Measurements from ENCODE around the gene BRD7. TPM values are rescaled to one million over a fixed set of nuclear protein-coding genes. Genes with fewer than 3 reads are reported as not detected.
A peak's percentile ranks its signal among the peaks of the same experiment; 100 is the strongest.

The BRD7 gene
- total RNA-seq, 1 donor from 2014 or later = 33.2 TPM

DNA sequence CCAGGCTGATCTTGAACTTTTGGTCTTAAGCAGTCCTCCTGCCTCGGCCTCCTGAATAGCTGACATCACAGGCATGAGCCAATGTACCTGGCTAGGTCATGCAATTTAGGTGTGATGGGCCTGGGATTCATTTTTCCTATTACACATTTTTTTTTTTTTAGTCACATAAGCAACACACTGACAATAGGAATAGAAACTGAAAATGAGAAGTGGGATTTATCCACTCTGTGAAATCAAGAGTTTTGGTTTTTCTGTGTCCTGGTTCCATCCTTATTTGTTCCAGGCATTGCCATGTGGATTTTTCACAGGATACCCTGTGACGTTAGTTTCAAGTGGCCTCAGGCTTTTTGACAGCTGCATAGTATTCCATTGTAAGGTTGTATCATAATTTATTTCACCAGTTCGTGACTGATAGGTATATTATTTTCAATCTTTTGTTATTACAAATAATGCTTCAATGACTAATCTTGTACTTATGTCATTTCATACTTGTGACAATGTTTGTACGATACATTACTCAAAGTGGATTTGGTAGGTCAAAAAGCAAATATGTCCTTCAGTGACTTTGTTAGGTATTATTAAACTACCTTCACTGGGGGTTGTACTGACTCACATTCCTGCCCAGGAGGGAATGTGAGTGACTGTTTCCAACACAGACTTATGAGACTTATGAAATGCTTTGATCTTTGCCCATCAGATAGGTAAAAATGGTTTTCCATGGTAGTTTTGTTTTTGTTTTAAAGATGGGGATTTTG, 91.8 kb downstream of the BRD7 start:
- Histone ChIP-seq H3K27me3 (ENCODE audit: control insufficient read depth, insufficient read depth, low read length) (no peaks in the 10 kb centered on the region), H3K36me3 (ENCODE audit: control insufficient read depth, insufficient read depth, low read length) (peaks cover 3% of the 10 kb centered on the region), H3K4me3 (ENCODE audit: low read depth, low read length) (no peak overlapping the region)
- DNase-seq (ENCODE audit: low read depth) (peak; percentile 20), FAIRE-seq (no peak)
- TF ChIP-seq, protein P1, sequence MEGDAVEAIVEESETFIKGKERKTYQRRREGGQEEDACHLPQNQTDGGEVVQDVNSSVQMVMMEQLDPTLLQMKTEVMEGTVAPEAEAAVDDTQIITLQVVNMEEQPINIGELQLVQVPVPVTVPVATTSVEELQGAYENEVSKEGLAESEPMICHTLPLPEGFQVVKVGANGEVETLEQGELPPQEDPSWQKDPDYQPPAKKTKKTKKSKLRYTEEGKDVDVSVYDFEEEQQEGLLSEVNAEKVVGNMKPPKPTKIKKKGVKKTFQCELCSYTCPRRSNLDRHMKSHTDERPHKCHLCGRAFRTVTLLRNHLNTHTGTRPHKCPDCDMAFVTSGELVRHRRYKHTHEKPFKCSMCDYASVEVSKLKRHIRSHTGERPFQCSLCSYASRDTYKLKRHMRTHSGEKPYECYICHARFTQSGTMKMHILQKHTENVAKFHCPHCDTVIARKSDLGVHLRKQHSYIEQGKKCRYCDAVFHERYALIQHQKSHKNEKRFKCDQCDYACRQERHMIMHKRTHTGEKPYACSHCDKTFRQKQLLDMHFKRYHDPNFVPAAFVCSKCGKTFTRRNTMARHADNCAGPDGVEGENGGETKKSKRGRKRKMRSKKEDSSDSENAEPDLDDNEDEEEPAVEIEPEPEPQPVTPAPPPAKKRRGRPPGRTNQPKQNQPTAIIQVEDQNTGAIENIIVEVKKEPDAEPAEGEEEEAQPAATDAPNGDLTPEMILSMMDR (IDR thresholded peaks at IDR 0.05; ENCODE audit: insufficient read depth, low read length, severe bottlenecking) = no peak

DNA sequence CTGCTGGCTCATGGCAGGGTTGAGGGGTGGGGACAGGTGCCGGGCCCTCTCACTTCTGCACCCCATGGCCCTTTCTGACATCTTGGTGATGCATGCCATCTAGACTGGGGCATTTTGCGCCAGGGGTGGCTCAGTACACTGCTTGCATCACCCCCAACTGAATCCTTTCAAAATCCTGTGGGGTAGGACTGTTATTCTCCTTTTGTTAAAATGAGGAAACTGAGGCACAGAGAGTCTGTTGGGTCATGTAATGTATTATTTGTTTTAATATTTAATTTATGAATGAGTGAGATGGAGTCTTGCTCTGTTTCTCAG, 92.5 kb downstream of the BRD7 start:
- H3K27me3 ChIP-seq (ENCODE audit: control insufficient read depth, insufficient read depth, low read length) = no peaks in the 10 kb centered on the region
- FAIRE-seq = no peak
- TF ChIP-seq, protein P1 (IDR thresholded peaks at IDR 0.05; ENCODE audit: insufficient read depth, low read length, severe bottlenecking) = no peak
- no peak overlapping the region for H3K4me3 ChIP-seq (ENCODE audit: low read depth, low read length)
- peaks cover 4% of the 10 kb centered on the region for H3K36me3 ChIP-seq (ENCODE audit: control insufficient read depth, insufficient read depth, low read length)
- DNase-seq (ENCODE audit: low read depth) = no peak

DNA sequence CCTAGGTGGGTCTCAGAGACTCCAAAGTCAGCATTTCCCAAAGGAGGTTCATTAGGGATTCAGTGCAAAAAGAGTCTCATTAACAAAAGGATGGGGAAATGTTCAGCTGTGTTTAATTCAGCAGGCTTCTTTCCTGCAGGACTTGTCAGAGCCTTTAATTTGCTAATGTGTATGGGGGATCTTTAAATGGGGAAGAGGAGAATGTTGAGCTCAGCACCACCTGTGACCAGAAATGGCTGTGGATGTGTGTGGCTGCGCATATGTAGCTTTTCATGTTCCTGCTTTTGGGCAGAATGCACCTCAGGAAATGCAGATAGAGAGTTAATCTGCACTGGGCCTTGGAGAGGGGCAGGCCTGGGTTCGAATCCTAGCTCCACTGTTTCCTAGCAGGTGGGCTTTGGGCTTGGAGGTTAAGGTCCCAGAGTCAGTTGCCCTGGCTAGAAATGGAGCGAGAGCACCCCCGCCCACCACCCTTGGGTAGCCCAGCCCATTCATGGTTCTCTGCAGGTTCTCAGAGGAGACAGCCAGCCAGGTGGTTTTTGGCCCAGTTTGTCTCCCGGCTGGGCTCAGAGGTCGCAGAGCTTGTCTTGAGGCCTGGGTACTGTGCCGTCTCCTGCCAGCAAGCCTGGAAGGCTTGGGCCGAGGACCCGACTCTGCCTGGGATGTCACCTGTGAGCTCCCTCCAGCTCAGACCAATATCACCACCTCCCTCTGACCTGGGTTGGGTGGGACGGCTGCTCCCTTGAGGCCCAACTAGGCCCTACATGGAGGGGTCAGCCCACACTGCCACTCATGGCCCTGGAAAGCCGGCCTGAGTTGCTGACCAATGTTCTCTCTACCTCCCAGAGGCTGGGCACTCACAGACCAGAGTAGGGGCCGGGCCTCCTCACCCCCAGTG, 93.1 kb downstream of the BRD7 start:
- no peaks in the 10 kb centered on the region for H3K27me3 ChIP-seq (ENCODE audit: control insufficient read depth, insufficient read depth, low read length)
- H3K36me3 ChIP-seq (ENCODE audit: control insufficient read depth, insufficient read depth, low read length) = peaks cover 4% of the 10 kb centered on the region
- no peak overlapping the region for H3K4me3 ChIP-seq (ENCODE audit: low read depth, low read length)
- TF ChIP-seq, protein P1 (IDR thresholded peaks at IDR 0.05; ENCODE audit: insufficient read depth, low read length, severe bottlenecking) = no peak
- FAIRE-seq = no peak
- no peak for DNase-seq (ENCODE audit: low read depth)

DNA sequence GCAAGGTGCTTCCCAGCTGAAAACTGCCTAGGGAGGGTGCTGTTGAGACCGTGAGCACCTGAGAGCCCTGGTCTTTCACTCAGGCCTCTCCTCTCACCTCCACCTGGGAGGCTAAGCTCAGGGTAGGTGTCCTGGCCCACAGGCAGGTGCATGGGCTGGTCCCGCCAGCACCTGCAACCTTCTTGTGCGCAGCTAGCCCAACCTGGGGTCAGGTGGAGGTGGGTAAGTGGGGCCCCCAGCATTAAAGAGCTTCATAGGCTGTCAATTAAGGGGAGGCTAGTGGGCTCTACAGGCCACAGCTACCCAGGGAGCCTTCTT, 93.7 kb downstream of the BRD7 start:
- Histone ChIP-seq H3K4me3 (ENCODE audit: low read depth, low read length) (no peak overlapping the region), H3K27me3 (ENCODE audit: control insufficient read depth, insufficient read depth, low read length) (no peaks in the 10 kb centered on the region), H3K36me3 (ENCODE audit: control insufficient read depth, insufficient read depth, low read length) (peaks cover 4% of the 10 kb centered on the region)
- DNase-seq (ENCODE audit: low read depth) = no peak
- TF ChIP-seq, protein P1 (IDR thresholded peaks at IDR 0.05; ENCODE audit: insufficient read depth, low read length, severe bottlenecking) = no peak
- no peak for FAIRE-seq

DNA sequence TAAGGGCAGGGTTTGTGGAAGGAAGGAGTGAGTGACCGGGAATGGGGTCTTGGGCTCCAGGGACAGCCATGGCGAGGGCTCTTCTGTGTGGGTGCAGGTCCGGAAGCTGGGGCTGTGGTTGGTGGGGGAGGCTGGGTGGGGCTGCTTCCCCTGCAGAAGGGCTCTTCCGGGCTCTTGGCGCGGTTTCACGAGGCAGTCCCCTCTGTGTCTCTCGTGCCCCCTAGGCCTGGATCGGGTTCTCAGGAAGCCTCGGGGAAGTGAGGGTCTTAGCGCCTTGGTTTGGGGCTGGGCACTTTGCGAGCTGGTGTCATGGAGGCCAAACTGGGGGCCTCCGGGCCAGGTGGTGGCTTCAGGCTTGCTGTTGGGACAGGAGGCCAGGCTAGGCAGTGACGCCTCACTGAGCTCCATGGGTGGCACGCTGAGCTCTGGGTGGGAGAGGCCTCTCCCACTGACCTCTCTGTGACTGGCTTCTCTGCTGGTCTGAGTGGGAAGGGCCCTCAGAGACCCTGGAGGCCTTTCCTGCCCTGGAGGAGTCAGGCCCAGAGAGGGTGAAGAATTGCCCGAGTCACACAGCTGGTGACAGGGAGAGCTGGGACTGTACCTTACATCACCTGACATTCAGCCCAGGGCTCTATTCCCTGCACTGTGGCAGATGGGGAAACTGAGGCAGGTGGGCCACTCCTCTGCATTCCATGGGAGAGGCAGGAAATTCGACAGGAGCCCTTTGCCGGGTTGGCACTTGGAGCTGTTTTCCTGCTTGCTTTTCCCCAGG, 94.3 kb downstream of the BRD7 start:
- Histone ChIP-seq H3K36me3 (ENCODE audit: control insufficient read depth, insufficient read depth, low read length) (peaks cover 4% of the 10 kb centered on the region), H3K4me3 (ENCODE audit: low read depth, low read length) (no peak overlapping the region), H3K27me3 (ENCODE audit: control insufficient read depth, insufficient read depth, low read length) (no peaks in the 10 kb centered on the region)
- TF ChIP-seq, protein P1 (IDR thresholded peaks at IDR 0.05; ENCODE audit: insufficient read depth, low read length, severe bottlenecking) = no peak
- FAIRE-seq (no peak), DNase-seq (ENCODE audit: low read depth) (no peak)
